ENCODE data around the gene MARCHF10.

The MARCHF10 gene

GRCh38 chr17:62674363-62674739, 133.8 kb downstream of the MARCHF10 start:
- DNase-seq, result no peak

- no peak for DNase-seq
Observed at GRCh38 chr17:62673614-62674362, 134.3 kb downstream of the MARCHF10 start.

GRCh38 chr17:62672957-62673356, 135.2 kb downstream of the MARCHF10 start:
- no peak for DNase-seq

GRCh38 chr17:62671553-62671952, 136.6 kb downstream of the MARCHF10 start:
- no peak for DNase-seq

GRCh38 chr17:62670202-62670821, 137.8 kb downstream of the MARCHF10 start:
- no peak for DNase-seq

- no peak for DNase-seq
Observed at GRCh38 chr17:62668091-62668804, 139.9 kb downstream of the MARCHF10 start.

GRCh38 chr17:62666801-62667591, 141.1 kb downstream of the MARCHF10 start:
- no peak for DNase-seq

GRCh38 chr17:62666061-62666800, 141.9 kb downstream of the MARCHF10 start:
- no peak for DNase-seq

- DNase-seq, result no peak
Observed at GRCh38 chr17:62665599-62665998, 142.5 kb downstream of the MARCHF10 start.

GRCh38 chr17:62664336-62665120, 143.6 kb downstream of the MARCHF10 start:
- no peak for DNase-seq

- DNase-seq, result no peak
Observed at GRCh38 chr17:62663304-62663703, 144.8 kb downstream of the MARCHF10 start.

- no peak for DNase-seq
Observed at GRCh38 chr17:62662855-62663254, 145.3 kb downstream of the MARCHF10 start.

GRCh38 chr17:62661337-62661736, 146.8 kb downstream of the MARCHF10 start:
- DNase-seq, result no peak

- no peak for DNase-seq
Observed at GRCh38 chr17:62660629-62661118, 147.4 kb downstream of the MARCHF10 start.

- no peak for DNase-seq
Observed at GRCh38 chr17:62658136-62658920, 149.8 kb downstream of the MARCHF10 start.

GRCh38 chr17:62657690-62658089, 150.4 kb downstream of the MARCHF10 start:
- DNase-seq, result no peak

- DNase-seq, result no peak
Observed at GRCh38 chr17:62657145-62657665, 150.9 kb downstream of the MARCHF10 start.

- no peak for DNase-seq
Observed at GRCh38 chr17:62656446-62656845, 151.7 kb downstream of the MARCHF10 start.

GRCh38 chr17:62655656-62656055, 152.5 kb downstream of the MARCHF10 start:
- DNase-seq, result no peak
